Upper lobe of left lung (tissue), 6 donors: ENCODE data around the gene ZFAND5. TPM values are rescaled to one million over a fixed set of nuclear protein-coding genes. Genes with fewer than 3 reads are reported as not detected.
A peak's percentile ranks its signal among the peaks of the same experiment; 100 is the strongest.

ENCODE experiments used
- ATAC-seq, 2 donors: fragments of 200-7000 bp; cut with Tn5 transposase; one replicate each; pipeline ENCODE4 v1.9.1; 2022; ENCODE audit warnings: mild to moderate bottlenecking in 2 of 2, moderate library complexity in 2 of 2; ENCODE audit not compliant: low FRiP score in 2 of 2
- DNase-seq, 2 donors: peaks; one replicate each; pipeline ENCODE4 v3.0.0-alpha.2; 2019 to 2020
- H3K27ac ChIP-seq, 4 donors: fragments of 200-600 bp; sonication (generic); one replicate each; pipeline ENCODE4 v1.5.1; 2016 to 2019
- H3K27me3 ChIP-seq, 4 donors: fragments of 200-600 bp; sonication (generic); one replicate each; pipeline ENCODE4 v1.5.1; 2017 to 2019
- H3K36me3 ChIP-seq, 4 donors: fragments of 200-600 bp; sonication (generic); one replicate each; pipeline ENCODE4 v1.5.1; 2016 to 2019
- H3K4me1 ChIP-seq, 4 donors: fragments of 200-600 bp; sonication (generic); one replicate each; pipeline ENCODE4 v1.5.1; 2018 to 2019
- H3K4me3 ChIP-seq, 4 donors: fragments of 200-600 bp; sonication (generic); one replicate each; pipeline ENCODE4 v1.5.1; 2017 to 2019; ENCODE audit warnings: mild to moderate bottlenecking in 2 of 4, moderate library complexity in 1 of 4
- H3K9me3 ChIP-seq, 4 donors: fragments of 200-600 bp; sonication (generic); one replicate each; pipeline ENCODE4 v1.5.1; 2018 to 2019
- EP300 ChIP-seq, 4 donors: sonication (generic); formaldehyde crosslinking; IDR thresholded peaks; one replicate each; pipeline ENCODE4 v1.5.1; 2017; ENCODE audit warnings: antibody characterized with exemption in 4 of 4, control low read depth in 2 of 4
- POLR2A ChIP-seq, 4 donors: fragments of 450-650 bp; IDR thresholded peaks; one replicate each; pipeline ENCODE4 v1.5.1; 2016 to 2017; ENCODE audit warnings: antibody characterized with exemption in 4 of 4, mild to moderate bottlenecking in 2 of 4
- POLR2AphosphoS5 ChIP-seq, 2 donors: sonication (generic); formaldehyde crosslinking; IDR thresholded peaks; one replicate each; pipeline ENCODE4 v1.5.1; 2017; ENCODE audit warnings: antibody characterized with exemption in 2 of 2
- WGBS, 2 donors: methylation state at CpG; one replicate each; pipeline ENCODE4 v1.1.5; 2017 to 2018; 5-methylcytosine and 5-hydroxymethylcytosine counted together
- total RNA-seq, 6 donors: library from RNA; depleted of rRNA in 4 of 6; stranded (reverse); fragments of >200 nt in 4 of 6; gene quantifications; one replicate each; pipeline versions ENCODE4 v1.1.0 to v1.2.1, GENCODE V29; 2016 to 2021
- TF ChIP-seq, protein P1 (sequence below), 6 experiments: fragments of 450-650 bp in 4 of 6; fragments of 200-600 bp in 2 of 6; sonication (generic) in 2 of 6; IDR thresholded peaks; one replicate each; pipeline ENCODE4 v1.5.1; 2016 to 2019; ENCODE audit warnings: antibody characterized with exemption in 6 of 6
- donor health status: DM: no; HTN: no; CAD: no; lungs with moderate emphysema.
- donor health status: DM: no; HTN: yes; CAD: no; lungs with severe emphysema.

Gene ZFAND5
- total RNA-seq, 6 donors from 2014 or later = 199 to 483 (median 293) TPM

DNA sequence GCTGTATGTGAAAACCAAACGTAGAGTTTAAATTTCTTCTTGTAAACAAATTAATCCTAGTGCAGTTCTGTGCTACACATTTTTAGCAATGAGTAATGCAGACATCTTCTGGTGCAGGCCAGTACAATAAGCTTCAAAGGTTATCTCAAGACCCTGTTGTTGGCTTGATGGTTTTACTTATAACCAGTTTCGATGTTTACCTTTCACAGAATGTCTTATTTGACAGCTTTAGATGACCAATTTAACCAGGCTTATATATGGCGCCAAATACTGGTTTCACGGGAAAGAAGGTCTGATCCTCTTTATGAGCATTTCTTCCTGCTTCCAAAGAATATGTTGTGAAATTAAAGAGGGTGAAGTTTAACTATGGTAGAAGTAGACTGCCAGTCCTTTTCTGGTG lies 9.9 kb downstream of the ZFAND5 start:
- no peaks in the 10 kb centered on the region for H3K9me3 ChIP-seq
- no peak overlapping the region for H3K4me3 ChIP-seq
- TF ChIP-seq, protein P1, sequence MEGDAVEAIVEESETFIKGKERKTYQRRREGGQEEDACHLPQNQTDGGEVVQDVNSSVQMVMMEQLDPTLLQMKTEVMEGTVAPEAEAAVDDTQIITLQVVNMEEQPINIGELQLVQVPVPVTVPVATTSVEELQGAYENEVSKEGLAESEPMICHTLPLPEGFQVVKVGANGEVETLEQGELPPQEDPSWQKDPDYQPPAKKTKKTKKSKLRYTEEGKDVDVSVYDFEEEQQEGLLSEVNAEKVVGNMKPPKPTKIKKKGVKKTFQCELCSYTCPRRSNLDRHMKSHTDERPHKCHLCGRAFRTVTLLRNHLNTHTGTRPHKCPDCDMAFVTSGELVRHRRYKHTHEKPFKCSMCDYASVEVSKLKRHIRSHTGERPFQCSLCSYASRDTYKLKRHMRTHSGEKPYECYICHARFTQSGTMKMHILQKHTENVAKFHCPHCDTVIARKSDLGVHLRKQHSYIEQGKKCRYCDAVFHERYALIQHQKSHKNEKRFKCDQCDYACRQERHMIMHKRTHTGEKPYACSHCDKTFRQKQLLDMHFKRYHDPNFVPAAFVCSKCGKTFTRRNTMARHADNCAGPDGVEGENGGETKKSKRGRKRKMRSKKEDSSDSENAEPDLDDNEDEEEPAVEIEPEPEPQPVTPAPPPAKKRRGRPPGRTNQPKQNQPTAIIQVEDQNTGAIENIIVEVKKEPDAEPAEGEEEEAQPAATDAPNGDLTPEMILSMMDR (IDR thresholded peaks at IDR 0.05) = no peak
- no peak for TF ChIP-seq POLR2AphosphoS5 (IDR thresholded peaks at IDR 0.05)
- TF ChIP-seq EP300 (IDR thresholded peaks at IDR 0.05) = no peak
- TF ChIP-seq POLR2A (IDR thresholded peaks at IDR 0.05) = peak in 1 of 4 donors; percentile 48
- DNase-seq (no peak), ATAC-seq (no peak)
- 87% methylated on average over 4 of the region's 4 CpGs for WGBS, 2 donors
- peak overlapping the region in 2 of 4 donors; percentile 69 to 100 for H3K27ac ChIP-seq
- peaks cover 45 to 65% (median 47%) of the 10 kb centered on the region in 4 donors for H3K4me1 ChIP-seq
- no peaks in the 10 kb centered on the region for H3K27me3 ChIP-seq
- peaks cover 24 to 85% (median 44%) of the 10 kb centered on the region in 4 donors for H3K36me3 ChIP-seq

- Histone ChIP-seq H3K27me3 (no peaks in the 10 kb centered on the region), H3K27ac (no peak overlapping the region), H3K4me3 (no peak overlapping the region), H3K9me3 (no peaks in the 10 kb centered on the region), H3K36me3 (peaks cover 22 to 81% (median 42%) of the 10 kb centered on the region in 4 donors), H3K4me1 (peaks cover 40 to 61% (median 42%) of the 10 kb centered on the region in 4 donors)
- no peak for DNase-seq
- TF ChIP-seq, protein P1 (IDR thresholded peaks at IDR 0.05) = no peak
- peak in 1 of 2 donors; percentile 58 for TF ChIP-seq POLR2AphosphoS5 (IDR thresholded peaks at IDR 0.05)
- no peak for TF ChIP-seq EP300 (IDR thresholded peaks at IDR 0.05)
- TF ChIP-seq POLR2A (IDR thresholded peaks at IDR 0.05) = peak in 1 of 4 donors; percentile 49
- ATAC-seq = no peak
- 90 to 100% methylated on average over 1 of the region's 1 CpG for WGBS, 2 donors
Measured at GRCh38 chr9:72354704-72355103, 10.3 kb downstream of the ZFAND5 start.

- H3K27me3 ChIP-seq = no peaks in the 10 kb centered on the region
- no peak overlapping the region for H3K4me3 ChIP-seq
- DNase-seq (no peak), ATAC-seq (no peak)
- no peak for TF ChIP-seq POLR2A (IDR thresholded peaks at IDR 0.05)
- no peak for TF ChIP-seq EP300 (IDR thresholded peaks at IDR 0.05)
- peak in 1 of 2 donors; percentile 30 for TF ChIP-seq POLR2AphosphoS5 (IDR thresholded peaks at IDR 0.05)
- H3K9me3 ChIP-seq = no peaks in the 10 kb centered on the region
- H3K36me3 ChIP-seq = peaks cover 12 to 70% (median 37%) of the 10 kb centered on the region in 4 donors
- WGBS, 2 donors = 89 to 95% methylated on average over 4 of the region's 4 CpGs
- H3K4me1 ChIP-seq = peaks cover 29 to 50% (median 31%) of the 10 kb centered on the region in 4 donors
- H3K27ac ChIP-seq = no peak overlapping the region
Measured at GRCh38 chr9:72353455-72354116, 11.4 kb downstream of the ZFAND5 start.

- Histone ChIP-seq H3K9me3 (no peaks in the 10 kb centered on the region), H3K27ac (peak overlapping the region in 1 of 4 donors; percentile 20), H3K4me1 (peaks cover 23 to 43% (median 25%) of the 10 kb centered on the region in 4 donors), H3K4me3 (no peak overlapping the region), H3K36me3 (peaks cover 12 to 63% (median 36%) of the 10 kb centered on the region in 4 donors), H3K27me3 (no peaks in the 10 kb centered on the region)
- DNase-seq = no peak
- no peak for ATAC-seq
- WGBS, 2 donors = 67 to 68% methylated on average over 2 of the region's 2 CpGs
- TF ChIP-seq EP300 (IDR thresholded peaks at IDR 0.05) (no peak), POLR2AphosphoS5 (IDR thresholded peaks at IDR 0.05) (no peak), POLR2A (IDR thresholded peaks at IDR 0.05) (no peak)
- TF ChIP-seq, protein P1 (IDR thresholded peaks at IDR 0.05) = no peak
Measured at GRCh38 chr9:72352911-72353388, 12.1 kb downstream of the ZFAND5 start.

GRCh38 chr9:72351538-72352453 lies 13.2 kb downstream of the ZFAND5 start:
- TF ChIP-seq, protein P1 (IDR thresholded peaks at IDR 0.05) = no peak
- TF ChIP-seq POLR2AphosphoS5 (IDR thresholded peaks at IDR 0.05) (peak in 1 of 2 donors; percentile 49), EP300 (IDR thresholded peaks at IDR 0.05) (no peak), POLR2A (IDR thresholded peaks at IDR 0.05) (no peak)
- Histone ChIP-seq H3K27ac (no peak overlapping the region), H3K4me3 (no peak overlapping the region), H3K36me3 (peaks cover 11 to 52% (median 32%) of the 10 kb centered on the region in 4 donors), H3K27me3 (no peaks in the 10 kb centered on the region), H3K9me3 (no peaks in the 10 kb centered on the region), H3K4me1 (peaks cover 11 to 32% (median 13%) of the 10 kb centered on the region in 4 donors)
- DNase-seq (no peak), ATAC-seq (no peak)
- 90 to 92% methylated on average over 15 of the region's 15 CpGs for WGBS, 2 donors
